Fibroblast of the aortic adventitia (primary cell): Measurements from ENCODE around the gene TMTC2. TPM values are rescaled to one million over a fixed set of nuclear protein-coding genes. Genes with fewer than 3 reads are reported as not detected.
"Not testable (repeated sequence)": the region's sequence is repeated elsewhere in the genome, so short reads cannot be mapped to it uniquely, and the experiment has no call there.

Source experiments
- DNase-seq: peaks from one replicate; pipeline ENCODE4 v3.0.0-alpha.2; 2010; ENCODE audit warnings: low read depth
- H3K4me3 ChIP-seq: 2 replicates; pipeline ENCODE4 v1.5.1; 2011; ENCODE audit warnings: low read depth, mild to moderate bottlenecking, control low read depth, low read length, moderate library complexity
- total RNA-seq: library from RNA; depleted of rRNA; stranded (reverse); fragments of >200 nt; gene quantifications from 2 replicates; pipeline ENCODE4 v1.2.3, GENCODE V29; 2012; ENCODE audit warnings: low replicate concordance
- TF ChIP-seq, protein P1 (sequence below): IDR thresholded peaks from 2 replicates; pipeline ENCODE4 v1.5.1; 2011; ENCODE audit warnings: mild to moderate bottlenecking, low read length, control low read depth, inconsistent platforms; ENCODE audit not compliant: insufficient read depth

The TMTC2 gene
- total RNA-seq, 1 donor: 21.1 TPM

DNA sequence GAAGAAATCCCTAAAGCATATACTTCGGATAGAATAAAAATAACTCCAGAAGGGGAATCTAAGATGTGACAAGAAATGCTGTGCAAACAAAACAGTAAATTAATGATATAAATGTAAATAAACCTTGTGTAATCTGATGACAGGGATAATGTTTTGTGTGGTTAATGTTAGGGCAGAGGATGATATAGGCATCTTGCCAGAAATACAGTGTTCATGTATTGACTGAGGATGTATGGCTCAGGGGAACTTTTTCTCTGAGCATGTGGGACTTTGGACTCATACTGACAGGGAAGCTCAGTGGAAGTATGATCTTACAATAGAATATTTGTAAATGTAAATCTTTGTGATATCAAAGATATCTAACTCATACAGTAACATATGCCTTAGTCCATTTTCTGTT is 420.2 kb downstream of the TMTC2 start:
- TF ChIP-seq, protein P1, sequence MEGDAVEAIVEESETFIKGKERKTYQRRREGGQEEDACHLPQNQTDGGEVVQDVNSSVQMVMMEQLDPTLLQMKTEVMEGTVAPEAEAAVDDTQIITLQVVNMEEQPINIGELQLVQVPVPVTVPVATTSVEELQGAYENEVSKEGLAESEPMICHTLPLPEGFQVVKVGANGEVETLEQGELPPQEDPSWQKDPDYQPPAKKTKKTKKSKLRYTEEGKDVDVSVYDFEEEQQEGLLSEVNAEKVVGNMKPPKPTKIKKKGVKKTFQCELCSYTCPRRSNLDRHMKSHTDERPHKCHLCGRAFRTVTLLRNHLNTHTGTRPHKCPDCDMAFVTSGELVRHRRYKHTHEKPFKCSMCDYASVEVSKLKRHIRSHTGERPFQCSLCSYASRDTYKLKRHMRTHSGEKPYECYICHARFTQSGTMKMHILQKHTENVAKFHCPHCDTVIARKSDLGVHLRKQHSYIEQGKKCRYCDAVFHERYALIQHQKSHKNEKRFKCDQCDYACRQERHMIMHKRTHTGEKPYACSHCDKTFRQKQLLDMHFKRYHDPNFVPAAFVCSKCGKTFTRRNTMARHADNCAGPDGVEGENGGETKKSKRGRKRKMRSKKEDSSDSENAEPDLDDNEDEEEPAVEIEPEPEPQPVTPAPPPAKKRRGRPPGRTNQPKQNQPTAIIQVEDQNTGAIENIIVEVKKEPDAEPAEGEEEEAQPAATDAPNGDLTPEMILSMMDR: no peak
- DNase-seq: no peak
- H3K4me3 ChIP-seq: no peak overlapping the region

DNA sequence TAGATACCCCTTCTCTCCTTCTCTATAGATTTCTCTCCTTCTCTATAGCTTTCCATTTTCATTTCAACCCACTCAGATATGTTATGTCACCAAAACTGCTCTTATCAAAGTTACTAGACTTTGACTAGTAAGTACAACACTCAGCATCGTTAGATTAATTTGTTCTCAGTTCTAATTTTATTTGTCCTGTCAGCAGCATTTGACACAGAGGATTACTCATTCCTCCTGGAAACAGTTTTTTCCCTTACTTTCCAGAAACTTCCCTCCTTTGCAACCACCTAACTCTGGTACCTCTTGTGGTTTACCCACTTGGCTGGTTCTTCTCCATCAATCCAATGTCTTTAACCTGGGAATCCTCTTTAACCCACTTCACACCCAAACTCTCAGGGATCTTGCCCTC is 423.7 kb downstream of the TMTC2 start:
- H3K4me3 ChIP-seq: no peak overlapping the region
- DNase-seq: no peak
- TF ChIP-seq, protein P1: no peak

DNA sequence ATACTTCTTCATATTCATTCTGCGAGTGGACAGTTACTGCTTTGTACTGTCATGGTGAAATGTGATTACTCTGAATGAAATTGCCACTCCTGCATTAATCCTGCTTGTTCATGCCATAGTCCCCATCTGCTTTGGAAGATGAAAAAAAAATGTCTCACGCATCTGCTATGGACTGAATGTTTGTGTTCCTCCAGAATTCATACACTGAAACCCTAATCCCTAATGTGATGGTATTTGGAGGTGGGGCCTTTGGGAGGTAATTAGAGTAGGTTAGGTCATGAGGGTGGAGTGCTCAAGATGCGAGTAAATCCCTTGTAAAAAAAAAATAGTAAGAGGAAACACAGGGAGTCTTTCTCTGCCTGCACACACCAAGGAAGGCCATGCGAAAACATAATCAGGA is 427.2 kb downstream of the TMTC2 start:
- no peak overlapping the region for H3K4me3 ChIP-seq
- DNase-seq: no peak
- TF ChIP-seq, protein P1: no peak

DNA sequence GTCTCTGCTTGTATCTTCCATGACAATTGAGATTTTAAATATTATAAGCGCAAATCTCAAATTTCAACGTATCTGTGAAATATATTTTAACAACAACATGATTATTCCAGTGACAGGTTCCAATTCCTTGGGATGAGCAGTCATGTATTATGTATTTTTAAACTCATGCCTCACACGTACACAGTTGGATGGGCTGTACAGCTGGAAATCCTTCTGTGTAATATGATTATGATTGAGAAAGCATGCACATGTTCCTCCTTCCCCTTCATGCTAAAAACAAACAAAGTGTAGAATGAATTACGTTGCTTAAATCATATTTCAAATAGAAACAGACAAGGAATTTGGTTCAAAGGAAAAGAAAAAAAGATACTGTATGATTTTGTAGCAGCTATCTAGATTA is 428.3 kb downstream of the TMTC2 start:
- TF ChIP-seq, protein P1: no peak
- H3K4me3 ChIP-seq: no peak overlapping the region
- DNase-seq: no peak

DNA sequence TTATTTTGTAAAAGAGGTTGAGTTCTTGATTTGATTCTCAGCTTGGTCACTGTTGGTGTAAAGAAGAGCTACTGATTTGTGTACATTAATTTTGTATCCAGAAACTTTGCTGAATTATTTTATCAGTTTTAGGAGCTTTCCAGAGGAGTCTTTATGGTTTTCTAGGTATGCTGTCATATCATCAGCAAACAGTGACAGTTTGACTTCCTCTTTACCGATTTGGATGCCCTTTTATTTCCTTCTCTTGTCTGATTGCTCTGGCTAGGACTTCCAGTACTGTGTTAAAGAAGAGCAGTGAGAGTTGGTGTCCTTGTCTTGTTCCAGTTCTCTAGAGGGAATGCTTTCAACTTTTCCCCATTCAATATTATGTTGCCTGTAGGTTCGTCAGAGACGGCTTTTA is 431.2 kb downstream of the TMTC2 start:
- DNase-seq, H3K4me3 ChIP-seq: not testable (repeated sequence)

DNA sequence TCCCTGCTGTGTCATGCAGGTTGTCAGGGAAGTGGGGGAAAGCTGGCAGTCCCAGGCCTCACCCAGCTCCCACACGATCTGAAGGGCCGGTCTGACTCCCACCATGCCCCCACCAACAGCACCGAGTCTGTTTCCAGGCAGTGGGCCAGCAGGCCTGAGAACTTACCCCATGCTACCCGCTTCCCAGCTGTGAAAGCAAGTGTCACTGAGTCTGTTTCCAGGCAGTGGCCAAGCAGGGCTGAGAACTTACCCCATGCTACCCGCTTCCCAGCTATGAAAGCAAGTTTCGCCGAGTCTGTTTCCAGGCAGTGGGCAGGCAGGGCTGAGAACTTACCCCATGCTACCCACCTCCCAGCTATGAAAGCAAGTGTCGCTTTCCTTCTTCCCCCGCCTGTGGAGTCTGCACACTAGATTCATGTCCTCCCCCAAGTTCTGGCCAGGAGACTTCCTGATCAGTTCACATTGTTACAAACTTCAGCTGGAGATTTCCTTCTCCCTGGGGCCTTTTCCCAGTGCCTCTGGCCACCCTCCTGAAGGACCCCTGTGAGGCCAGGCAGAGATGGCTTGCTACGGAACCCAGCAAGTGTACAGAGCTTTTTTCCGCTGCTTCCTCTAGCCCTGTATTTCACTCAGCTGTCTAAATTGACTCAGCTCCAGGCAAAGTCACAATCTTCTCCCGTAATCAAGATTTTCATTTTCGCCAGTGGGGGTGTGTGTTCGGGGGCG is 435.4 kb downstream of the TMTC2 start:
- DNase-seq: no peak

DNA sequence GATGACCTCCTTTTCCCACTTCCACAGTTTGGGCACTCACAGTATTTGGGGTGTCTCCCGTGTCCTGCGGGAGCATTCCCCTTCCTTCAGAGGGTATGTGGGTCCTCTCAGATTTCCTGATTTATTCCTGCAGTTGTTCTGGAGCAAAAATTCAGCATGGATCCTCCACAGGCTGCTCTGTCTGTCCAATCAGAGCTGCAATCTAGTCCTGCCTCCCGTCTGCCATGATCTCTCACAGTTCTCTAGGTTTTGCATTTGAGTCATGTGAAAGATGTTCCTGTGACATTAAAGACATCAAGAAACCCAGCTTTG is 435.9 kb downstream of the TMTC2 start:
- TF ChIP-seq, protein P1: no peak
- H3K4me3 ChIP-seq: no peak overlapping the region
- DNase-seq: no peak

More for the DNA sequence above, 435.4 kb downstream of the TMTC2 start:
- no peak overlapping the region for H3K4me3 ChIP-seq
- TF ChIP-seq, protein P1: no peak
